ENCODE results near the gene KCTD5.

The KCTD5 gene

DNA sequence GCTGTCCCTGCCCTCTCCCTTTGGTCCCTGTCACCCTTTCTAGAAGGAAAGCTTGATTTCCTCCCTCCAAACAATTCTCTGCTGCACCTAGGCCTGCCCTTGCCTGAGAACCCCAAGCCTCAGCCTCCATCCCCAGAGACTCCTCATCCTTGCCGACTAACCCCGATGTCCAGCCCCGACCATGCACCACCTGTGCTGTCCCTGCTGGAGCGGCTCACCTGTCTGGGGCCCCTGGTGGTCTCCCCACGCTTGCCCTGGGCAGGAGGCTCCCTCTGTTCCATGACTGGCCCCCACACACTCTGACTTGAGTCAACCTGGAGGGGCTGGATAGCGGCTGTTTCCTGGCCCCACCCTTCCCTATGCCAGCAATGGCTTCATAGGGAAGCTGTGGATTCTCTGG lies 58.2 kb downstream of the KCTD5 start:
- Histone ChIP-seq H3K4me2 (ENCODE audit: low read depth, low read length, poor library complexity, severe bottlenecking) (no peak overlapping the region), H3K36me3 (ENCODE audit: insufficient read depth, low read length) (no peaks in the 10 kb centered on the region), H3K4me3 (ENCODE audit: low read length, poor library complexity, severe bottlenecking) (no peak overlapping the region), H4K20me1 (ENCODE audit: insufficient read depth, low read length, poor library complexity, severe bottlenecking) (no peaks in the 10 kb centered on the region), H3K79me2 (ENCODE audit: insufficient read depth, low read length) (no peaks in the 10 kb centered on the region), H3K27me3 (ENCODE audit: insufficient read depth, low read length, poor library complexity, severe bottlenecking) (no peaks in the 10 kb centered on the region), H3F3A (ENCODE audit: low read depth) (no peaks in the 10 kb centered on the region), H3K4me1 (ENCODE audit: insufficient read depth, low read length, poor library complexity, severe bottlenecking) (no peaks in the 10 kb centered on the region), H3K9me3 (ENCODE audit: insufficient read depth, low read depth, low read length) (no peaks in the 10 kb centered on the region), H3K9ac (ENCODE audit: low read depth, low read length, poor library complexity, severe bottlenecking) (no peak overlapping the region), H2AFZ (ENCODE audit: low read length) (no peak overlapping the region), H3K9me2 (replicated peaks; ENCODE audit: low read depth, low read length) (no peaks in the 10 kb centered on the region)
- TF ChIP-seq CTCF (conservative IDR thresholded peaks at IDR 0.05; ENCODE audit: low read length), result no peak
- no peak for TF ChIP-seq EZH2phosphoT487 (IDR thresholded peaks at IDR 0.05; ENCODE audit: borderline replicate concordance)

- H4K20me1 ChIP-seq (ENCODE audit: insufficient read depth, low read length, poor library complexity, severe bottlenecking), result no peaks in the 10 kb centered on the region
- no peak overlapping the region for H2AFZ ChIP-seq (ENCODE audit: low read length)
- no peaks in the 10 kb centered on the region for H3F3A ChIP-seq (ENCODE audit: low read depth)
- H3K4me3 ChIP-seq (ENCODE audit: low read length, poor library complexity, severe bottlenecking), result no peak overlapping the region
- H3K36me3 ChIP-seq (ENCODE audit: insufficient read depth, low read length), result no peaks in the 10 kb centered on the region
- no peaks in the 10 kb centered on the region for H3K79me2 ChIP-seq (ENCODE audit: insufficient read depth, low read length)
- H3K4me2 ChIP-seq (ENCODE audit: low read depth, low read length, poor library complexity, severe bottlenecking), result no peak overlapping the region
- no peaks in the 10 kb centered on the region for H3K9me3 ChIP-seq (ENCODE audit: insufficient read depth, low read depth, low read length)
- no peaks in the 10 kb centered on the region for H3K4me1 ChIP-seq (ENCODE audit: insufficient read depth, low read length, poor library complexity, severe bottlenecking)
- no peak overlapping the region for H3K9ac ChIP-seq (ENCODE audit: low read depth, low read length, poor library complexity, severe bottlenecking)
- TF ChIP-seq CTCF (conservative IDR thresholded peaks at IDR 0.05; ENCODE audit: low read length), result no peak
- TF ChIP-seq EZH2phosphoT487 (IDR thresholded peaks at IDR 0.05; ENCODE audit: borderline replicate concordance), result no peak
- no peaks in the 10 kb centered on the region for H3K27me3 ChIP-seq (ENCODE audit: insufficient read depth, low read length, poor library complexity, severe bottlenecking)
- no peaks in the 10 kb centered on the region for H3K9me2 ChIP-seq (replicated peaks; ENCODE audit: low read depth, low read length)
These were observed 58.8 kb downstream of the KCTD5 start for GRCh38 chr16:2741168-2741567.

DNA sequence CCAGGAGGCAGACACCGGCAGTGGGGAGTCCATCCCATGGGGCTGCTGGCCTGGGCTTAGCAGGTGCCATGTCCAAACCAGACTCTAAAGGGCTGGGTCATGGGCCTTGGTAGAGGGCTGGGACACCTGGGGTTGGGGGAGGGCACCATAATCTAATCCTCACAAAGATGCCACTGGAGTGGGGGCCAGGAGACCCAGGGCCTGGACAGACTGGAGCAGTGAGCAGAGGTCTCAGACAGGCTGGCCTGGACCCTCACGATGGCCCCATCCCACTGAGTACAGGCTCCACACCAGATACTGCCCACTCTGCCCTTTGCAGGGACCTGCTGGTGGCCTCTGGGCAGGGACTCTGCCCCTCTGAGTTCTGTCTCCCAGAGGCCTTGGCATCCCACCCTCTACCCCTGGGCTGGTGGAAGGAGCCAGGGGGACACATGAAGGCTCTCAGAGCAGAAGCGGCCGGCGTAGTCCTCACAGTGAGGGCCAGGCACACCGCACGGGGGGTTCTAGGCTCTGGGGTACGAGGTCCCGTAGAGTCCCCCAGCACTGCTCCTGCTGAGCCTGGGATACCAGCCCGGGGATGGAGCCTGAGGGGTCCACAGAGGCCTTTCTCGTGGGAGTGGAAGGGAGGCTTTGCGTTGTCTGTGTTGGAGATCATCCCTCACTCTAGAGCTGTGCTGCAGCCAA lies 60.1 kb downstream of the KCTD5 start:
- Histone ChIP-seq H3K4me3 (ENCODE audit: low read length, poor library complexity, severe bottlenecking) (no peak overlapping the region), H3F3A (ENCODE audit: low read depth) (no peaks in the 10 kb centered on the region), H2AFZ (ENCODE audit: low read length) (no peak overlapping the region), H3K36me3 (ENCODE audit: insufficient read depth, low read length) (no peaks in the 10 kb centered on the region), H3K4me2 (ENCODE audit: low read depth, low read length, poor library complexity, severe bottlenecking) (no peak overlapping the region), H3K9ac (ENCODE audit: low read depth, low read length, poor library complexity, severe bottlenecking) (no peak overlapping the region), H3K9me2 (replicated peaks; ENCODE audit: low read depth, low read length) (no peaks in the 10 kb centered on the region), H4K20me1 (ENCODE audit: insufficient read depth, low read length, poor library complexity, severe bottlenecking) (no peaks in the 10 kb centered on the region), H3K4me1 (ENCODE audit: insufficient read depth, low read length, poor library complexity, severe bottlenecking) (no peaks in the 10 kb centered on the region), H3K27me3 (ENCODE audit: insufficient read depth, low read length, poor library complexity, severe bottlenecking) (no peaks in the 10 kb centered on the region), H3K79me2 (ENCODE audit: insufficient read depth, low read length) (no peaks in the 10 kb centered on the region), H3K9me3 (ENCODE audit: insufficient read depth, low read depth, low read length) (no peaks in the 10 kb centered on the region)
- TF ChIP-seq CTCF (conservative IDR thresholded peaks at IDR 0.05; ENCODE audit: low read length), result no peak
- no peak for TF ChIP-seq EZH2phosphoT487 (IDR thresholded peaks at IDR 0.05; ENCODE audit: borderline replicate concordance)

Data from Loucy (cell line).